Panc1 (cell line): ENCODE measurements around the gene JAML. TPM values are rescaled to one million over a fixed set of nuclear protein-coding genes. Genes with fewer than 3 reads are reported as not detected.

Experiments used
- ATAC-seq: fragments of 200-7000 bp; cut with Tn5 transposase; 2 replicates; pipeline ENCODE4 v1.9.1; 2020; ENCODE audit warnings: mild to moderate bottlenecking, moderate library complexity
- BruUV-seq: library from RNA; stranded (reverse); fragments of 400-500 nt; replicated peaks from 2 replicates; lab custom pipeline; 2021; lab: Mats Ljungman, UMichigan
- CTCF ChIA-PET: fragments of 300-600 bp; sonication (Branson Sonifier 250); formaldehyde crosslinking; loops from one replicate; lab custom pipeline; 2022; ENCODE audit warnings: antibody characterized with exemption; lab: Charles Lee
- POLR2A ChIA-PET: fragments of 300-600 bp; sonication (Branson Sonifier 250); formaldehyde crosslinking; loops from one replicate; lab custom pipeline; 2022; ENCODE audit warnings: antibody characterized with exemption; lab: Charles Lee
- DNase-seq: peaks from one replicate; pipeline ENCODE4 v3.0.0-alpha.2; 2010; ENCODE audit warnings: low read depth, low spot score
- H3K27ac ChIP-seq: 2 replicates; pipeline ENCODE4 v1.5.1; 2011; ENCODE audit warnings: mild to moderate bottlenecking, low read length, inconsistent platforms
- H3K27me3 ChIP-seq: fragments of 200-500 bp; sonication (Bioruptor generic); 2 replicates; pipeline ENCODE4 v1.6.0; 2014; ENCODE audit warnings: low read length, inconsistent platforms; ENCODE audit not compliant: control insufficient read depth, insufficient read depth
- H3K36me3 ChIP-seq: fragments of 200-500 bp; sonication (Bioruptor generic); 2 replicates; pipeline ENCODE4 v1.5.1; 2014; ENCODE audit warnings: inconsistent platforms, mild to moderate bottlenecking, low read length, moderate library complexity; ENCODE audit not compliant: control insufficient read depth, insufficient read depth
- H3K4me1 ChIP-seq: 2 replicates; pipeline ENCODE4 v1.5.1; 2011; ENCODE audit warnings: inconsistent platforms, mild to moderate bottlenecking, low read length, moderate library complexity; ENCODE audit not compliant: control insufficient read depth, insufficient read depth
- H3K4me3 ChIP-seq, 2 experiments: 2 replicates each; pipeline ENCODE4 v1.5.1; 2011 to 2012; ENCODE audit warnings: low read depth in 2 of 2, low read length in 2 of 2, mild to moderate bottlenecking in 2 of 2, inconsistent platforms in 1 of 2, moderate library complexity in 1 of 2
- H3K9me3 ChIP-seq: fragments of 200-500 bp; sonication (Bioruptor generic); 2 replicates; pipeline ENCODE4 v1.5.1; 2014; ENCODE audit warnings: low read depth, mild to moderate bottlenecking, inconsistent platforms, low read length, moderate library complexity; ENCODE audit not compliant: control insufficient read depth, insufficient read depth
- POLR2AphosphoS5 ChIP-seq: IDR thresholded peaks from 2 replicates; pipeline ENCODE4 v1.6.1; 2012; ENCODE audit warnings: mild to moderate bottlenecking, low read depth, low read length, moderate library complexity
- SIN3A ChIP-seq: IDR thresholded peaks from 2 replicates; pipeline ENCODE4 v1.6.1; 2012; ENCODE audit warnings: low read depth, mild to moderate bottlenecking, low read length, moderate library complexity, borderline replicate concordance; ENCODE audit not compliant: insufficient read depth
- TCF7L2 ChIP-seq: IDR thresholded peaks from 2 replicates; pipeline ENCODE4 v1.6.1; 2011; ENCODE audit warnings: mild to moderate bottlenecking, low read depth, low read length, inconsistent platforms
- in situ Hi-C: cut with HindIII; loops from 2 replicates; pipeline ENCODE4 v1.10.0; 2016; ENCODE audit warnings: low sequenced_read_pairs, low pct_unique_long_range_greater_than_20kb
- intact Hi-C: fragments of 100-400 bp; cut with micrococcal nuclease; formaldehyde crosslinking; loops from one replicate; pipeline ENCODE4 v1.10.0; 2022; ENCODE audit not compliant: unreplicated experiment
- total RNA-seq: library from RNA; stranded (reverse); gene quantifications from one replicate; pipeline ENCODE4 v1.2.1, GENCODE V29; 2021; ENCODE audit not compliant: unreplicated experiment
- TF ChIP-seq, protein P1 (sequence below), 2 experiments: IDR thresholded peaks; 2 replicates each; pipeline ENCODE4 v1.6.1; 2011 to 2012; ENCODE audit warnings: low read depth in 2 of 2, control low read depth in 1 of 2, low read length in 1 of 2, mild to moderate bottlenecking in 1 of 2, moderate library complexity in 1 of 2; ENCODE audit not compliant: insufficient read depth in 1 of 2
- TF ChIP-seq, protein P2 (sequence below): fragments of 450-650 bp; IDR thresholded peaks from 2 replicates; pipeline ENCODE4 v1.5.1; 2017; ENCODE audit warnings: mild to moderate bottlenecking

Gene JAML
- total RNA-seq, 1 experiment from 2014 or later, result 0.39 TPM

DNA sequence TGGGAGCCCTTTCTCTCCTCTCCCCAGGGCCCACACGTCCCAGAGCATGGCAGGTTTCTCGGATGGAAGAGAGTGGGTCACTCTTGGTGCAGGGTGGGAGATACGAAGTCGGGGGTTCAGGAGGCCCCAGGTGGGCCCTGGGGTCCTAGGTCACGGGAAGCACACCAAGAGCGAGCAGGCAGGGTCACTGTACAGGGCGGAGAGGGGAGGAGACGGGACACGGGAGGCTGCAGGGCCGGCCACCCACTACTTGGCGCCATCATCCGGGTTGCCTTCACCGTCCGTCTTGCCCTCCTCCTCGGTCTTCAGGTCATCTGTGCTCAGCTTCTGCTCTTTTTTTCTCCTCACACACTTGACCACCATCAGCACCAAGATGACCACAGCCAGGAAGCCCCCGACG lies 58.2 kb downstream of the JAML start:
- Histone ChIP-seq H3K9me3 (no peaks in the 10 kb centered on the region), H3K4me3 (no peak overlapping the region), H3K27me3 (peaks cover 12% of the 10 kb centered on the region), H3K36me3 (no peaks in the 10 kb centered on the region), H3K27ac (no peak overlapping the region), H3K4me1 (no peaks in the 10 kb centered on the region)
- ChIA-PET POLR2A (no interaction called here), CTCF (interaction anchor here (0.6 to 1.0 kb wide), 2 partner anchors 12 to 14 kb away, joined by 3 to 5 read pairs; partner anchors contain the start of gene SCN4B)
- no peak for DNase-seq
- TF ChIP-seq SIN3A (no peak), TCF7L2 (no peak), POLR2AphosphoS5 (no peak)
- TF ChIP-seq, protein P1, sequence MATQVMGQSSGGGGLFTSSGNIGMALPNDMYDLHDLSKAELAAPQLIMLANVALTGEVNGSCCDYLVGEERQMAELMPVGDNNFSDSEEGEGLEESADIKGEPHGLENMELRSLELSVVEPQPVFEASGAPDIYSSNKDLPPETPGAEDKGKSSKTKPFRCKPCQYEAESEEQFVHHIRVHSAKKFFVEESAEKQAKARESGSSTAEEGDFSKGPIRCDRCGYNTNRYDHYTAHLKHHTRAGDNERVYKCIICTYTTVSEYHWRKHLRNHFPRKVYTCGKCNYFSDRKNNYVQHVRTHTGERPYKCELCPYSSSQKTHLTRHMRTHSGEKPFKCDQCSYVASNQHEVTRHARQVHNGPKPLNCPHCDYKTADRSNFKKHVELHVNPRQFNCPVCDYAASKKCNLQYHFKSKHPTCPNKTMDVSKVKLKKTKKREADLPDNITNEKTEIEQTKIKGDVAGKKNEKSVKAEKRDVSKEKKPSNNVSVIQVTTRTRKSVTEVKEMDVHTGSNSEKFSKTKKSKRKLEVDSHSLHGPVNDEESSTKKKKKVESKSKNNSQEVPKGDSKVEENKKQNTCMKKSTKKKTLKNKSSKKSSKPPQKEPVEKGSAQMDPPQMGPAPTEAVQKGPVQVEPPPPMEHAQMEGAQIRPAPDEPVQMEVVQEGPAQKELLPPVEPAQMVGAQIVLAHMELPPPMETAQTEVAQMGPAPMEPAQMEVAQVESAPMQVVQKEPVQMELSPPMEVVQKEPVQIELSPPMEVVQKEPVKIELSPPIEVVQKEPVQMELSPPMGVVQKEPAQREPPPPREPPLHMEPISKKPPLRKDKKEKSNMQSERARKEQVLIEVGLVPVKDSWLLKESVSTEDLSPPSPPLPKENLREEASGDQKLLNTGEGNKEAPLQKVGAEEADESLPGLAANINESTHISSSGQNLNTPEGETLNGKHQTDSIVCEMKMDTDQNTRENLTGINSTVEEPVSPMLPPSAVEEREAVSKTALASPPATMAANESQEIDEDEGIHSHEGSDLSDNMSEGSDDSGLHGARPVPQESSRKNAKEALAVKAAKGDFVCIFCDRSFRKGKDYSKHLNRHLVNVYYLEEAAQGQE (IDR thresholded peaks at IDR 0.05; ENCODE audit: insufficient read depth in 1 of 2, low read depth in 2 of 2, low read length in 1 of 2), result no peak
- TF ChIP-seq, protein P2, sequence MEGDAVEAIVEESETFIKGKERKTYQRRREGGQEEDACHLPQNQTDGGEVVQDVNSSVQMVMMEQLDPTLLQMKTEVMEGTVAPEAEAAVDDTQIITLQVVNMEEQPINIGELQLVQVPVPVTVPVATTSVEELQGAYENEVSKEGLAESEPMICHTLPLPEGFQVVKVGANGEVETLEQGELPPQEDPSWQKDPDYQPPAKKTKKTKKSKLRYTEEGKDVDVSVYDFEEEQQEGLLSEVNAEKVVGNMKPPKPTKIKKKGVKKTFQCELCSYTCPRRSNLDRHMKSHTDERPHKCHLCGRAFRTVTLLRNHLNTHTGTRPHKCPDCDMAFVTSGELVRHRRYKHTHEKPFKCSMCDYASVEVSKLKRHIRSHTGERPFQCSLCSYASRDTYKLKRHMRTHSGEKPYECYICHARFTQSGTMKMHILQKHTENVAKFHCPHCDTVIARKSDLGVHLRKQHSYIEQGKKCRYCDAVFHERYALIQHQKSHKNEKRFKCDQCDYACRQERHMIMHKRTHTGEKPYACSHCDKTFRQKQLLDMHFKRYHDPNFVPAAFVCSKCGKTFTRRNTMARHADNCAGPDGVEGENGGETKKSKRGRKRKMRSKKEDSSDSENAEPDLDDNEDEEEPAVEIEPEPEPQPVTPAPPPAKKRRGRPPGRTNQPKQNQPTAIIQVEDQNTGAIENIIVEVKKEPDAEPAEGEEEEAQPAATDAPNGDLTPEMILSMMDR, result no peak
- intact Hi-C loops, result no loop called here
- ATAC-seq, result no peak
- in situ Hi-C loops, result no loop called here
- no TSS peak for BruUV-seq

DNA sequence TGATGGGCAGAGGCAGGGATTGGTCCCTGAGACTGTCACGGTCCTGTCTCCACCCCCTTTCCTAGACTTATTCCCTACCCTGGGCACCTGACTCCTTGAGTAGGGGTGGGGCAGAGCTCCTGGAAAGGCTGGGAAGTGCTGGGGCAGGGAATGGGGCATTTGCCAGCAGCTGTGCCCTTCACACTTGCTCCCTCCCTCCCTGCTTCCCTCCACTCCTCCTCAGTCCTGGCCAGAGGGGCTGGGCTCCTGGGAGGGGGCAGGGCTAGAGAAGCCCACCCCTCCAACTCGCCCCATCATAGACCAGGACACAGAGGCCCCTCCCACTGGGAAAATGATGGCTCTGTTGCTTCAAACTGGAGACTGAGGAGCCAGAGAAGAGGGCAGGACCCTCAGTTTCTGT lies 59.9 kb downstream of the JAML start:
- no peak for TF ChIP-seq TCF7L2
- TF ChIP-seq, protein P2, result no peak
- TF ChIP-seq, protein P1 (IDR thresholded peaks at IDR 0.05; ENCODE audit: insufficient read depth in 1 of 2, low read depth in 2 of 2, low read length in 1 of 2), result no peak
- no peak for TF ChIP-seq SIN3A
- TF ChIP-seq POLR2AphosphoS5, result no peak
- DNase-seq (no peak), ATAC-seq (no peak)
- ChIA-PET CTCF (no interaction called here), POLR2A (no interaction called here)
- intact Hi-C loops (no loop called here), in situ Hi-C loops (no loop called here)
- Histone ChIP-seq H3K27ac (no peak overlapping the region), H3K4me1 (no peaks in the 10 kb centered on the region), H3K27me3 (peaks cover 15% of the 10 kb centered on the region), H3K9me3 (no peaks in the 10 kb centered on the region), H3K36me3 (no peaks in the 10 kb centered on the region), H3K4me3 (no peak overlapping the region)
- no TSS peak for BruUV-seq
